WTC11 (cell line): Measurements from ENCODE around the gene TRAF3IP1.

Source experiments
- CTCF ChIP-seq: fragments of 200-600 bp; IDR thresholded peaks from 2 replicates; pipeline ENCODE4 v1.8.0; 2022; ENCODE audit warnings: antibody characterized with exemption
- GTF2I ChIP-seq: fragments of 250-450 bp; sonication (Bioruptor Pico); conservative IDR thresholded peaks from 2 replicates; pipeline ENCODE4 v1.4.0; 2021; ENCODE audit warnings: mild to moderate bottlenecking
- TEAD4 ChIP-seq: sonication (generic); formaldehyde crosslinking; IDR thresholded peaks from 2 replicates; pipeline ENCODE4 v1.8.0; 2022; ENCODE audit warnings: mild to moderate bottlenecking, missing genetic modification reagents

- TF ChIP-seq CTCF (no peak), TEAD4 (CRISPR knock-in tag) (no peak), GTF2I (no peak)
Observed at GRCh38 chr2:238286551-238286950, 33.8 kb upstream of the TRAF3IP1 start.
